Renal cortex interstitium (tissue), 11 donors: Measurements from ENCODE around the gene PZP. TPM values are rescaled to one million over a fixed set of nuclear protein-coding genes. Genes with fewer than 3 reads are reported as not detected.
A peak's percentile ranks its signal among the peaks of the same experiment; 100 is the strongest.
"Not testable (repeated sequence)": the region's sequence is repeated elsewhere in the genome, so short reads cannot be mapped to it uniquely, and the experiment has no call there.

ENCODE experiments used
- DNase-seq, 11 donors: peaks; one replicate each; pipeline ENCODE4 v3.0.0-alpha.2; 2013; ENCODE audit warnings: low read depth in 9 of 11, low spot score in 4 of 11; ENCODE audit errors: extremely low read depth in 1 of 11
- polyA plus RNA-seq, 3 donors: library from polyadenylated mRNA; unstranded; fragments of 120-200 nt; gene quantifications; one replicate each; pipeline ENCODE4 v1.2.1, GENCODE V29; 2013; ENCODE audit not compliant: insufficient read length in 3 of 3

The PZP gene
- polyA plus RNA-seq, 3 donors, result 0.47 to 0.88 (median 0.53) TPM

DNA sequence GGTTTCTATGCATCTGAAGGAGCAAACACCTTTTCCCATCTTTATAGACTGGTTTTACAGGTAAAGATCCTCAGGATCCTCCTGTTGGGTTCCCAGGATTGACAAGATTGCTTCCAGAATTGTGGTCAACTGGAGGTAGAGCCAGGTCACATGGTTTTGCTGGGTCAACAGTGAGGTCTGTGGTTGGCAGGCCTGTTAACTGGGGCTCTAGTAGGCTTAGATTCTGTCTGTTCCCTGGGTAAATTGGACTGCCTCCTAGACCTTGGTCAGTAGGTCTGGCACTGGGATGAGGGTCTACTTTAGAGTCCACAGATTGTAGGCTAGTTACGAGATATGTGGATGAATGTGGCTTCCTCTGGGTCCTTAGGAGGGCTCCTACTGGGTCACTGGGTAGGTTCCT is 3.5 kb upstream of the PZP start:
- no peak for DNase-seq

GRCh38 chr12:9204380-9204779 is 3.8 kb downstream of the PZP start:
- DNase-seq, result no peak

- no peak for DNase-seq
Measured at GRCh38 chr12:9198012-9198411, 10.2 kb downstream of the PZP start.

- DNase-seq, result no peak
Measured at GRCh38 chr12:9184276-9184675, 23.9 kb downstream of the PZP start.

- DNase-seq, result no peak
Measured at GRCh38 chr12:9180810-9181209, 27.4 kb downstream of the PZP start.

- no peak for DNase-seq
Measured at GRCh38 chr12:9179781-9180180, 28.4 kb downstream of the PZP start.

DNA sequence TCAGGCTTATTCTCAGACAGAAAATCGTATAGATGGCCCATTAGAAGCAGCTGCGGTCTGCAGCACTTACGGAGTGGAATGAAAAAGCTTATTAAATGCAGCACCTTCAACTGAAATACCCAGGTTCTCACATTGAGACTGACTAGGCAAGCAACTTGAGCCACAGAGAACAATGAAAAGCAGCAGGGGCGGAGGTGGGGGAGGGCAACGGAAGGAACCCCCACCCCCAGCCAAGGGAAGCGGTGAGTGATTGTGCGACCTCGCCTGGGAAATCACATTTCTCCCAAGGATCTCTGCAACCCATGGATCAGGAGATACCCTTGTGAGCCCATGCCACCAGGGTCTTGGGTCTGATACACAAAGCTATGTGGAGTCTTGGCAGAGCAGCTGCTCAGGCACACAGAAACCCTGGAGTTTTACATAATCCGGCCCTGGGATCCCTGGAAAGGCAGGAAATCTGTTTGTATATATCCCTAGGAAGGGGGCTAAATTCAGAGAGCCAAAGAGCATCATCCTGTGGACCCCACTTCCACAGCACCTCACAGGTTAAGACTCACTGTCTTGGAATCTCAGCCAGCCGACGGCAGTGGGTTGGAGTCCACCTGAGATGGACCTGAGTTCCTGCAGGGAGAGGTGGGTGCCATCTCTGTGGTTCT is 38.1 kb downstream of the PZP start:
- DNase-seq, result no peak

DNA sequence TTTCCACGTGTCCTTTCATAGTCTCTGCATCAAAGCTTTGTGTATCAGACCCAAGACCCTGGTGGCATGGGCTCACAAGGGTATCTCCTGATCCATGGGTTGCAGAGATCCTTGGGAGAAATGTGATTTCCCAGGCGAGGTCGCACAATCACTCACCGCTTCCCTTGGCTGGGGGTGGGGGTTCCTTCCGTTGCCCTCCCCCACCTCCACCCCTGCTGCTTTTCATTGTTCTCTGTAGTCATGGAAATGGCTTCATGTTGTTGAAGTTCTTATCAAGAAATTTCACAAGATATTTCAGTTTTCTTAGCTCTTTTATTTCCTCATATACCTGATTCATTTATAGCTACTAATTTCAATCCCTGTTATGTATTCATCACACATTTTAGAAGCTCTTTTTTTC is 40.9 kb downstream of the PZP start:
- DNase-seq, result not testable (repeated sequence)

- peak in 3 of 11 donors; percentile 5 to 24 (median 7) for DNase-seq
Measured at GRCh38 chr12:9163392-9163791, 44.8 kb downstream of the PZP start.

DNA sequence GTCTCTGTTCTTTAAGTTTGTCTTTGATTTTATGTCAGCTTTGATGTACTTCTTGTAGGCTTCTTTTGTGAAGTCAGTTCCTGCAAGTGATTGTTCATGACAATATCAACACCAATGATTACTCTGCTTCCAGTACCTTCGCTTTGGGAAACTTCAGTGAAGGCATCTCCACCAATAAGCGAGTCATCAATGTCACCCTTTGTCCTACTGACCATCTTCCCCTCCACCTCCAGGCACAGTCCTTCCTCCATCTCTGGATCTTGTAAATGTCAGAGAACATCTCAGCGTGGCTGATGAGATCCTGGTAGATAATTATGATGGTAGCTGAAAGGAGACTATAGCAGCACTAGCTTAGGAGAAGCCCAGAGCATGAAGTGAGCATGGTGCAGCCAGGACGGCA is 52.1 kb downstream of the PZP start:
- no peak for DNase-seq

GRCh38 chr12:9149372-9149771 is 58.8 kb downstream of the PZP start:
- DNase-seq, result no peak

DNA sequence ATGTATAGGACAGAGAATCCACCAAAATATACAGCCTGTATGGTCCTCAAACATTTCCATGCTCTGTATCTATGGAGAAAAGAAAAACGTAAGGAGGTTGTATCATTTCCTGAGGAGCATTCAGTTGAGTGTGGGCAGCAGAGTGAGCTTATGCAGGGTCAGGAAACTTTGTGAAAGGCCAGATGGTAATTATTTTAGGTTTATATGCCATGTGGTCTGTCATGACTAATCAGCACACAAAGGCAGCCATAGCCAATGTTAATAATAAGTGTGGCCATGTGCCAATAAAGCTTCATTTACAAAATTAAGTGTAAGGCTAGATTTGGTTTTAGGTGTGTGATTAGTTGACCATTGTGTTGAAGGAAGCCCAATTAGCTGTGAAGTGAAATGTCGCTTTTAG is 59.3 kb downstream of the PZP start:
- no peak for DNase-seq

GRCh38 chr12:9147461-9147860 is 60.7 kb downstream of the PZP start:
- DNase-seq, result no peak

- no peak for DNase-seq
Measured at GRCh38 chr12:9144730-9145106, 63.5 kb downstream of the PZP start.

DNA sequence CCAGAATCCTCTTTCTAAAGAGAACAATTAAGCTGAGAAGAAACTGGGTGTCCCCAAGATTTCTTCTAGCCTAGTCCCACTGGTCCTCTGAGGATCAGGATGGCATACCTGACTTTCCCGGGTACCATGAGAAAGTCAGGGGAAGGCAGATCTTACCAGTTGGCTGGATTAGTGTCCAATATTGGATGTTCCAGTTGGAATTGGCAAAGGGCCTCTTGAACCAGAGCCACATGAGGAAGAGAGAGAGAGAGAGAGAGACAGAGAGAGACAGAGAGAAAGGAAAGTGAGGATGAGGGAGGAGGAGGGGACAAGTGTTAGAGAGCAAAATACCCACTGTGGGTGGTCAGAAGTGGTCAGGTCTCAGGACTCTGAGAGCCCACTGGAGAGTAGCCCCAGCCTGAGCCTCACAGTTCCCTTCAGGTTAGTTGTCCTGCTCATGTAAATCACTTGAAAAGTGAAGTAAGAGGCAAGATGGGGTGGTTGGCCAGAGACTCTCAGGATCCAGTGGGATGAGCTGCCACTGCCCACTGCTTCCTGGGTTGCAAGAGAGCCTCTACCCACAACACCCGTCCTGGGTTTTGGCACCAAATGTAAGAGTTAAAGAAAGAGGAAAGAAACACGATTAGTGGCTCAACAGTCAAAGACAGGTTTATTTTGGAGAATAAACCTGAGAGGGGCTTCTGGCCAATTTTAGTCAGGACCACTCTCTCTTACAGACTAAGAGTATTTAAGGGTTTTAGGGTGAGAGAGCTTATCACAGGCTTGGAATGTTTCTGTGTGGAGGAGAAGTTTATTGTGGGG is 64.1 kb downstream of the PZP start:
- DNase-seq, result no peak

DNA sequence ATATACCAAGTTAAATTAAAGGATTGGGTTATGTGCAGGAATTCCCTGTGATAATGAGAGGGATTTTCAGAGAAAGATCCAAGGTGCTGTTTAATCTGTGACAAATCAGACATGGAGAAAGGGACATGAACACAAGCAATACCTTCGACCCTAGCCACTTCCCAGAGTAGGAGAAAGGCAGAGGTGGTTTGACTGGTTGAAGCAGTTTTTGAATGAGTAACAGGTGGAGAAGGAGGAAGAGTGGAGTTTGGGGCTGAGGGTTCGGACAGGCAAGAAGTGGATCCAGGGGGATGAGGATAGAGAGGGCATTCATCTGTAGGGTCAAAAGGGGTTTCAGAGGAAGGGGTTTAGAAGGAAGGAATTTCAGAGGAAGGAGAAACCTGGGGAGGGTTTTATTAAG is 65.1 kb downstream of the PZP start:
- DNase-seq, result no peak

- DNase-seq, result not testable (repeated sequence)
Measured at GRCh38 chr12:9139588-9140290, 68.5 kb downstream of the PZP start.

DNA sequence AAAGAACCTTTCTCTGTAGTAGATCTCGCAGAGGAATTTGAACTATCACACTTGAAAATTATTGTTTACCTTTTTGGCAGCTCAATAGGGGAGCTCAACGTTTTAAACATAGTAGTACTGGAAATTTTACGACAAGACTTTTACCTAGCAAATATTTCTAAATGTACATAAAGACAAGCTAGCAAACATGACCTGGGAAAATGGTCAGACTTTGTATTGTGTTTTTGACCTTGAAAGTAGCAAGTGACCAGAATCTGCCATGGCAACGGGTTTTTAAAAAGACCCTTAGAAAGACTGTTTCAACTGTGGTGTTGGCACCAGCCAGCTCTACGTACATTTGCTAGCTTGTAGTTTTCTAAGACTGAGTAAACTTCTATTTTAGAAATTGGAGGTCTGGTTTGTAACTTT is 72.3 kb downstream of the PZP start:
- DNase-seq, result no peak

DNA sequence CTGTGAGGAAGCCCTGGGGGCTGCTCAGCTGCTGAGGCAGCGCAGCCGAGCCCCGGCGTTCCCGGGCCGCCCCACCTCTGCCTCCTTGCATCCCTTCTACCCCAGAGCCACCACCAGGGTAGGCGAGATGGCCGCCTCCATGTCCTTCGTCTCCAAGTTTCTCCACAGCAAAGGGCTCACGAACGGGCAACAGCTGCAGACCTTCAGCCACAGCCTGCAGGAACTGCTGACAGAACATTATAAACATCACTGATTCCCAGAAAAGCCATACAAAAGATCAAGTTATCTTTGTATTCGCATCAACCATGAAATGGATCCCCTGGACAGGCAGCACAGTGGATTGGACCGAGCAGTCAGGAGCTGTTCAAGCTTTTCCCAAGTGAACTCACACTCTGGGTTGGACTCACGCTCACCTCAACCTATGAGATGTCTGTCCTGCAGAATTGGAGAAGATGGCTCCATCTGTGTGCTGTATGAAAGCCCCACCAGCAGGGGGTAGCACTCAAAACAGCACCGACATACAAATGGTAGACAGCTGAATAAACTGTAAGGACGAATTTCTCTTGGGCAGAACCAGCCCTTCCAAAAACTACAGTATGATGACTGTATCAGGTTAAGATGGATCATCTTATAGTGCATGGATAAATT is 73.1 kb downstream of the PZP start:
- DNase-seq, result peak in 3 of 11 donors; percentile 20 to 33 (median 32)
